ENCODE data around the gene SLC22A24. TPM values are rescaled to one million over a fixed set of nuclear protein-coding genes. Genes with fewer than 3 reads are reported as not detected.
"Not testable (repeated sequence)": the region's sequence is repeated elsewhere in the genome, so short reads cannot be mapped to it uniquely, and the experiment has no call there.

Gene SLC22A24
- total RNA-seq, 1 donor from 2014 or later = not detected

GRCh38 chr11:63080682-63081081 is 63.3 kb downstream of the SLC22A24 start:
- H3K4me3 ChIP-seq = no peak overlapping the region
- no peaks in the 10 kb centered on the region for H3K9me3 ChIP-seq
- no peak for TF ChIP-seq CTCF (IDR thresholded peaks at IDR 0.05)
- H3K27ac ChIP-seq = no peak overlapping the region
- H3K27me3 ChIP-seq (ENCODE audit: low read depth) = no peaks in the 10 kb centered on the region
- ATAC-seq (no peak), DNase-seq (no peak)
- intact Hi-C loops (cut with DNase I) = no loop called here
- no peaks in the 10 kb centered on the region for H3K36me3 ChIP-seq
- no peaks in the 10 kb centered on the region for H3K4me1 ChIP-seq

GRCh38 chr11:63046203-63046602 is 97.8 kb downstream of the SLC22A24 start:
- H3K27me3 ChIP-seq (ENCODE audit: low read depth); DNase-seq; H3K27ac ChIP-seq; H3K4me3 ChIP-seq; intact Hi-C loops (cut with DNase I); H3K9me3 ChIP-seq; ATAC-seq; H3K4me1 ChIP-seq; H3K36me3 ChIP-seq: not testable (repeated sequence)

GRCh38 chr11:63042596-63042995 is 101.4 kb downstream of the SLC22A24 start:
- no peak overlapping the region for H3K27ac ChIP-seq
- H3K27me3 ChIP-seq (ENCODE audit: low read depth) = no peaks in the 10 kb centered on the region
- no peaks in the 10 kb centered on the region for H3K4me1 ChIP-seq
- no peak for DNase-seq
- H3K9me3 ChIP-seq = no peaks in the 10 kb centered on the region
- ATAC-seq = no peak
- intact Hi-C loops (cut with DNase I) = no loop called here
- H3K36me3 ChIP-seq = no peaks in the 10 kb centered on the region
- no peak overlapping the region for H3K4me3 ChIP-seq
- no peak for TF ChIP-seq CTCF (IDR thresholded peaks at IDR 0.05)

GRCh38 chr11:63032457-63032856 is 111.6 kb downstream of the SLC22A24 start:
- intact Hi-C loops (cut with DNase I) = no loop called here

More at GRCh38 chr11:63032457-63032856, 111.6 kb downstream of the SLC22A24 start:
- Histone ChIP-seq H3K4me1 (peaks cover 4% of the 10 kb centered on the region), H3K36me3 (no peaks in the 10 kb centered on the region), H3K4me3 (no peak overlapping the region), H3K27ac (no peak overlapping the region), H3K27me3 (ENCODE audit: low read depth) (no peaks in the 10 kb centered on the region), H3K9me3 (no peaks in the 10 kb centered on the region)
- DNase-seq = no peak
- TF ChIP-seq CTCF (IDR thresholded peaks at IDR 0.05) = no peak
- ATAC-seq = peak; percentile 43 to 60

Other genes with a start within 250 kb of the SLC22A24 start
- 6.8 TPM for gene CHRM1, start 222.9 kb downstream of the SLC22A24 start, total RNA-seq
- gene SLC22A6, start 159.3 kb downstream of the SLC22A24 start, total RNA-seq = not detected
- not detected for gene SLC22A8, start 128.4 kb downstream of the SLC22A24 start, total RNA-seq
- not detected for gene SLC22A25, start 99.4 kb upstream of the SLC22A24 start, total RNA-seq
- gene SLC22A9, start 225.6 kb upstream of the SLC22A24 start, total RNA-seq = not detected

Data from lower lobe of right lung (tissue), 2 donors.